Pancreas (tissue), 10 donors: ENCODE measurements around the gene XPO6. TPM values are rescaled to one million over a fixed set of nuclear protein-coding genes. Genes with fewer than 3 reads are reported as not detected.

Source experiments
- ATAC-seq, 4 donors: fragments of 200-7000 bp; cut with Tn5 transposase; one replicate each; pipeline versions ENCODE4 v1.8.0 to v1.9.1; 2020; ENCODE audit warnings: mild to moderate bottlenecking in 4 of 4, moderate library complexity in 4 of 4
- DNase-seq, 6 donors: peaks; one replicate each; pipeline ENCODE4 v3.0.0-alpha.2; 2020
- FAIRE-seq: peaks from 2 replicates; lab custom pipeline; 2012; peaks lifted over from hg19 to GRCh38; lab: Jason Lieb, UNC
- H3K27ac ChIP-seq, 4 donors: fragments of 200-600 bp; sonication (generic); 1 replicate in 3 of 4; 2 replicates in 1 of 4; pipeline versions ENCODE4 v1.5.0 to v1.8.0; 2020
- H3K27me3 ChIP-seq, 4 donors: fragments of 200-600 bp; one replicate each; pipeline ENCODE4 v1.8.0; 2021
- H3K36me3 ChIP-seq, 3 donors: fragments of 200-600 bp; sonication (generic) in 1 of 3; one replicate each; pipeline versions ENCODE4 v1.5.0 to v1.8.0; 2020 to 2021
- H3K4me1 ChIP-seq, 3 donors: fragments of 200-600 bp; one replicate each; pipeline ENCODE4 v1.8.0; 2021
- H3K4me3 ChIP-seq, 4 donors: fragments of 200-600 bp; sonication (generic) in 2 of 4; one replicate each; pipeline versions ENCODE4 v1.5.0 to v1.8.0; 2020 to 2021
- H3K9me3 ChIP-seq, 4 donors: fragments of 200-600 bp; one replicate each; pipeline ENCODE4 v1.8.0; 2021
- WGBS, 2 donors: extraction: QIAGEN DNeasy Blood & Tissue Kit; methylation state at CpG; one replicate each; pipeline ENCODE4 v1.1.7; 2013; 5-methylcytosine and 5-hydroxymethylcytosine counted together
- intact Hi-C, 3 donors: fragments of 100-400 bp; cut with DNase I; formaldehyde crosslinking; loops; one replicate each; pipeline versions ENCODE4 v1.11.1 to v1.14.2; 2022
- polyA plus RNA-seq, 2 donors: library from polyadenylated mRNA; stranded (reverse); fragments of 200-250 nt; gene quantifications; one replicate each; pipeline ENCODE4 v1.2.3, GENCODE V29; 2013
- total RNA-seq, 6 donors: library from RNA; stranded (reverse); fragmentation: NEBNext Ultra II Directional in 4 of 6; extraction: Animal tissue kit (Norgen Biotek cat#: 25700) in 4 of 6; gene quantifications; one replicate each; pipeline versions ENCODE4 v1.2.1 to v1.2.4, GENCODE V29; 2021 to 2023
- TF ChIP-seq, protein P1 (sequence below), 4 donors: fragments of 200-600 bp; sonication (generic) in 3 of 4; IDR thresholded peaks; one replicate each; pipeline versions ENCODE4 v1.5.0 to v1.8.0; 2021; ENCODE audit warnings: antibody characterized with exemption in 4 of 4
- donor health status: healthy with polysubstance abuse.
- donor health status: DM: no; HTN: no; CAD: no; lungs with moderate emphysema.
- donor health status: DM: no; HTN: no; CAD: no.
- donor health status: control.
- donor health status: control.
- donor health status: Bipolar disorder and iron deficiency.
- donor health status: DM: yes; HTN: yes; CAD: no.
- donor health status: DM: no; HTN: no; CAD: no.
- donor health status: DM: no; HTN: no; CAD: no.
- donor health status: DM: yes; HTN: yes; CAD: no.

Gene XPO6
- total and polyA plus RNA-seq, 8 donors = 32.6 to 73.6 (median 38.5) TPM

DNA sequence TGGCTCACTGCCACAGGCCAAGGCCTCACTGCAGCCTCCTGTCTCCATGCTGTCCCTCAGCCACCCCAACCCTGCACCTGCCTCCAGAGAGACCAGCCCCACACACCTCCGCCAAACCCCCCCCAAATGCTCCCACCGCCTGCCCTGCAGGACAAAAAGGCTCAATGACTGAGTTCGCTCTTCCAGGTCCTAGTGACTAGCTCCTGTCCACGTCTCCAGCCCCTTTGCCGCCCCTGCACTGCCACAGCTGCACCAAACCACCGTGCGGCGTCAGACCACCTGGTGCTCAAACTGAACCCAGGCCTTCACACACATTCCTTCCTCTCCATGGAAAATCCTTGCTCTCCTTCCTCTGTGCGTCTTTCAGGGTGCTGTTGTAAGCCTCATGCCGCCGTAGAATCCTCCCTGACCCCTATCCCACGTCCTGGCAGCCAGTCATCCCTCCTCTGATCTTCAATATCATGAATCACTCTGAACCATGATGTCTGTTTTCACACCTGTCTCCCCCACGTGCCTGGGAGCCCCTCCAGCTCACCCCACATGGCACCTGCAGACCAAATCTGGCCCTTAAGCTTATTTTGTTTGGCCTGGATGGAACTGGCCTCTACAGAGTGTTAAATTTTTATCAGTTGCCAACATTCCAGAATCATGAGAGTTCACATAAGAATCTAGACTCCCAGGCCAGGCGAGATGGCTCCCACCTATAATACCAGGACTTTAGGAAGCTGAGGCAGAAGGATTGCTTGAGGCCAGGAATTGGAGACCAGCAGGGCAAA is 144.0 kb downstream of the XPO6 start:
- no peaks in the 10 kb centered on the region for H3K36me3 ChIP-seq
- H3K4me1 ChIP-seq = no peaks in the 10 kb centered on the region
- no peaks in the 10 kb centered on the region for H3K9me3 ChIP-seq
- peaks cover 0 to 6% (median 2%) of the 10 kb centered on the region in 4 donors for H3K27me3 ChIP-seq
- TF ChIP-seq, protein P1, sequence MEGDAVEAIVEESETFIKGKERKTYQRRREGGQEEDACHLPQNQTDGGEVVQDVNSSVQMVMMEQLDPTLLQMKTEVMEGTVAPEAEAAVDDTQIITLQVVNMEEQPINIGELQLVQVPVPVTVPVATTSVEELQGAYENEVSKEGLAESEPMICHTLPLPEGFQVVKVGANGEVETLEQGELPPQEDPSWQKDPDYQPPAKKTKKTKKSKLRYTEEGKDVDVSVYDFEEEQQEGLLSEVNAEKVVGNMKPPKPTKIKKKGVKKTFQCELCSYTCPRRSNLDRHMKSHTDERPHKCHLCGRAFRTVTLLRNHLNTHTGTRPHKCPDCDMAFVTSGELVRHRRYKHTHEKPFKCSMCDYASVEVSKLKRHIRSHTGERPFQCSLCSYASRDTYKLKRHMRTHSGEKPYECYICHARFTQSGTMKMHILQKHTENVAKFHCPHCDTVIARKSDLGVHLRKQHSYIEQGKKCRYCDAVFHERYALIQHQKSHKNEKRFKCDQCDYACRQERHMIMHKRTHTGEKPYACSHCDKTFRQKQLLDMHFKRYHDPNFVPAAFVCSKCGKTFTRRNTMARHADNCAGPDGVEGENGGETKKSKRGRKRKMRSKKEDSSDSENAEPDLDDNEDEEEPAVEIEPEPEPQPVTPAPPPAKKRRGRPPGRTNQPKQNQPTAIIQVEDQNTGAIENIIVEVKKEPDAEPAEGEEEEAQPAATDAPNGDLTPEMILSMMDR (IDR thresholded peaks at IDR 0.05) = no peak
- intact Hi-C loops = loop anchor here in 1 of 3 donors (10.0 kb wide), 1 partner anchor 383 kb away; no protein-coding TSS in a partner anchor
- DNase-seq (no peak), FAIRE-seq (no peak), ATAC-seq (no peak)
- no peak overlapping the region for H3K4me3 ChIP-seq
- WGBS, 2 donors = 64 to 73% methylated on average over 14 of the region's 14 CpGs
- no peak overlapping the region for H3K27ac ChIP-seq

DNA sequence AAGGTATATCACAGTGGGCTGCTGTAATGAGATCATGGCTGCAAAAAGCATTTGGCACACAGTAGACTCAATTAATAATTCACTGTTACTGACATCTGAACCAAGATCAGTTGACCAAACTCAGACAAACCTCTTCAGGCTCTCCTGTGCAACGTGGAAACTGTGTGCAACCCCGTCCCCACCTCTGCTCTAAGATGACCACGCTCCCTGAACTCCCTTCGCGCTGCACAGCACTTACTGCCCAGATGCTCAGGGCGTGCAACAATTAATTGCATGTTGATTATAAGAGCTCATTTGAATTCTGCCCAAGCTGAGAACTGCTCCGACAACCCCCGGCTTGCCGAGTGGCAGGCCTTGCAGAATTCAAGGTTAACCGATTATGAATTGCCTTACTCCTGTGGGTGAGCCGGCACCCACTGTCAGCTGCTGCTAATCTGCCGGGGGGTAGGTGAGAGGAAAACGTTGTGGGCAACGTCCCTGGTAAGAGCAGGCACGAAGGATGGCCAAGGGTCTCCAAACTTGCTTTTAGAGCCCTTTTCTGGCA is 147.0 kb downstream of the XPO6 start:
- FAIRE-seq (no peak), DNase-seq (no peak), ATAC-seq (no peak)
- Histone ChIP-seq H3K27ac (no peak overlapping the region), H3K9me3 (no peaks in the 10 kb centered on the region), H3K27me3 (peaks cover 0 to 14% (median 6%) of the 10 kb centered on the region in 4 donors), H3K36me3 (no peaks in the 10 kb centered on the region), H3K4me3 (no peak overlapping the region), H3K4me1 (no peaks in the 10 kb centered on the region)
- TF ChIP-seq, protein P1 (IDR thresholded peaks at IDR 0.05) = no peak
- intact Hi-C loops = loop anchor here in 1 of 3 donors (10.0 kb wide), 1 partner anchor 380 kb away; no protein-coding TSS in a partner anchor
- 17 to 22% methylated on average over 15 of the region's 15 CpGs for WGBS, 2 donors

DNA sequence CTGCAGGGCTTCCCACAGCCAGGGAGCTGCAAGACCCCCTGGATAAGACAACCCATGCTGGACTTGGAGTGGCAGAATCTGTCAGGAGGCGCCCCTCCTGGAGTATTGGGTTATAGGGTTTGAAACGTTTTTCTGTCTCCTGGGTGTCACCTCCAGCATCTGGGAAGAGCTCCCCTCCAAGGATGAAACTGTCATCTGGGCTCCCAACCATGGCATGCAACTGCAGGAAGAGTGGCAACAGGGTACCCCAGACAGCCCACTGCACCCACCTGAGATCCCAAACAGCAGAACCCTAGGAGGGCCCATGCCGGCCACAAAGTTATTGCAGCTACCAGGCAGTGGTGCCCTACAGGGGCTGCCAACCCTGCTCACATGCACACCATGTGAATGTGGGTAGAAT is 147.6 kb downstream of the XPO6 start:
- Histone ChIP-seq H3K27ac (no peak overlapping the region), H3K9me3 (no peaks in the 10 kb centered on the region), H3K36me3 (no peaks in the 10 kb centered on the region), H3K4me1 (no peaks in the 10 kb centered on the region), H3K27me3 (peaks cover 0 to 14% (median 6%) of the 10 kb centered on the region in 4 donors), H3K4me3 (no peak overlapping the region)
- DNase-seq (no peak), ATAC-seq (no peak), FAIRE-seq (no peak)
- TF ChIP-seq, protein P1 (IDR thresholded peaks at IDR 0.05) = no peak
- 42 to 53% methylated on average over 3 of the region's 3 CpGs for WGBS, 2 donors
- intact Hi-C loops = loop anchor here in 1 of 3 donors (10.0 kb wide), 1 partner anchor 379 kb away; no protein-coding TSS in a partner anchor

DNA sequence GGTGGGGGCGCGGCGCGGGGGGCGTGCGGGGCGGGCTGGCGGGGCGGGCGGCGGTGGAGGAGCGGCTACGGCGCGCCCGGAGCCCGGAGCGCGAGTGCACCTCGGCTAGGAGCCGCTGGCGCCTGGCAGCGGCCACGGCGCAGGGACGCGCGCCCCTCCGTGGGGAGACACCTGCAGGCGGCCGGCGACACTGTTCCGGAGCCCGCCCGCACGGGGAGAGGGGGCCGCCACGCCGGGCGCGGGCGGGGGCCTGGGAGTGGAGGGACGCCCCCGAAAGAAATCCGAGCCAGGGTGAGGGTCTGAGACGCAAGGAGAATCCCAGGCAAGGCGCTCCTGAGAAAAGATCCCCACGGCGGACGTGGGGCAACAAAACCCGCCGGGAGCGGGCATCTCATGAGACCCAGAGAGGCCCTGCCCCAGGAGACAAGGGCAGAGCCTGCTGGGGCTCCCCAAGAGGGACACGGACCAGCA is 148.1 kb downstream of the XPO6 start, which contains the start of gene GSG1L:
GSG1L (minus strand) TSS at position 124 of the 471 bp plus-strand sequence. CDS start 290 bp downstream, outside the sequence.
- H3K27me3 ChIP-seq = peaks cover 0 to 14% (median 6%) of the 10 kb centered on the region in 4 donors
- DNase-seq = no peak
- H3K4me1 ChIP-seq = no peaks in the 10 kb centered on the region
- no peak for ATAC-seq
- no peak within 1 kb of the TSS for H3K27ac ChIP-seq
- no peak for FAIRE-seq
- peak within 1 kb of the TSS in 1 of 4 donors; percentile 6 for H3K4me3 ChIP-seq
- WGBS, 2 donors = 2 to 3% methylated on average over 41 to 54 of the region's 54 CpGs
- H3K9me3 ChIP-seq = no peaks in the 10 kb centered on the region
- TF ChIP-seq, protein P1 (IDR thresholded peaks at IDR 0.05) = no peak
- no peaks in the 10 kb centered on the region for H3K36me3 ChIP-seq
- intact Hi-C loops = loop anchor here in 1 of 3 donors (10.0 kb wide), 1 partner anchor 379 kb away; no protein-coding TSS in a partner anchor
